Fibroblast of the conjunctiva (primary cell): Measurements from ENCODE around the gene P2RX6.
"Not testable (repeated sequence)": the region's sequence is repeated elsewhere in the genome, so short reads cannot be mapped to it uniquely, and the experiment has no call there.

Experiments used
- DNase-seq: peaks from one replicate; pipeline ENCODE4 v3.0.0-alpha.2; 2010; ENCODE audit warnings: low read depth

Gene P2RX6

DNA sequence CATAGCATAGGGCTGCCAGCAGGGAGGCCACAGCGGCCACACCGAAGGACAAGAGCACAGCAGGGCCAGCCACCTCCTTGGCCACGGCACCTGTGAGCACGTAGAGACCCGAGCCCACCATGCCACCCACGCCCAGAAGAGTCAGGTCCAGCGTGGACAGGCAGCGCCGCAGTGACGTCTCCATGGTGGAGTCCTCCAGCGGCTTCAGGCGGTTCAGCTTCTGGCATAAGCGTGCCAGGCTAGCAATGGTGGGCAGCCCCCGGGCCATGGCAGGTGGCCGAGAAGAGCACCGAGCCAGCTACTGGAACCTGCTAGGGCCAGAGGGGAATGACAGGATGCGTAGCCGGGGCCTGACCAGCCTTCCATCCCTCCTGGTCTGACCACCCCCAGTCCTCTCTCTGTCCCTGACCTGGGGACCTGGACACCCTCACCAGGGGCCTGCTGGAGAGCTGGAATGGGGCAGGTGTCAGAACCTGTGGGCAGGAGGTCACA, 16.6 kb downstream of the P2RX6 start:
- no peak for DNase-seq

DNA sequence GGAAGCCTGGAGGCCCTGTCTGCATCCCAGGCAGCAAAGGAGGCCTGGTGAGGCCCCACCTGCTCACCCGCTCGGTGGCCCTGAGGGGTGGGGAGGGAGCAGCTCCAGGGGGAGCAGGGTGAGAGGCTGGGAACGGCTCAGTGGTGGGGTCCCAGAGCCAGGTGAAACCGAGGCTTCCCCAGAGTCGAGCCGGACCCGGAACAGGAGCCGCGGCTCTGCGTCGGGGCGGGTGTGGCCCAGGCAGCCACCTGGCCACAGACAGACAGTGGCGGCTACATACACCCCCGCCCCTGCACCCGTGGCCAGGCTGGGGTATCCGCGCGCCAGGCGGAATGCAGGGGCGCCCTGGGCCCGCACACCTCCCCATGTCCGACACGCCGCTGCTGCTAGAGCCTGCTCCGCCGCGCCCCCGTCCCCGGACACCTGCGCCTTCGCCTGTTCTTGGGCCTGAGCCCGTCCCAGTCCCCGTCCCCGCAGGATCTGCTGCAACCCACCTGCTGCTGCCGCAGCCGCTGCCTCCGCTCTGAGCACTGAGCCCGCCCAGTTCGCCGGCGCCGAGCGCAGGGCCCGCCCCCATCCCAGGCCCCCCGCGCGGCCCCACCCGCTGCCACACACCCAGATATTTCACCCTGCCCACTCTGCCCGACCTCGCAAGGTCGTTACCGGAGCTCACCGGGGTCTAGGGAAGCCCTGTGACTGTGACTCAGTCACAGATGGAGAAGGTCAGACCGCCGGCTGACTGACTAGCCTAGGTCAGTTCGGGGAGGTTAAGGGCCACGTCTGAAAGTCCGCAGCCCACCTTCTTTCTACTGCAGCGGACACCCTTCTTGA, 17.3 kb downstream of the P2RX6 start, which contains the start of gene SLC7A4:
TSS of gene SLC7A4 (minus strand) at position 525 of the 831 bp plus-strand sequence. CDS start 749 bp downstream, outside the sequence.
- no peak for DNase-seq

DNA sequence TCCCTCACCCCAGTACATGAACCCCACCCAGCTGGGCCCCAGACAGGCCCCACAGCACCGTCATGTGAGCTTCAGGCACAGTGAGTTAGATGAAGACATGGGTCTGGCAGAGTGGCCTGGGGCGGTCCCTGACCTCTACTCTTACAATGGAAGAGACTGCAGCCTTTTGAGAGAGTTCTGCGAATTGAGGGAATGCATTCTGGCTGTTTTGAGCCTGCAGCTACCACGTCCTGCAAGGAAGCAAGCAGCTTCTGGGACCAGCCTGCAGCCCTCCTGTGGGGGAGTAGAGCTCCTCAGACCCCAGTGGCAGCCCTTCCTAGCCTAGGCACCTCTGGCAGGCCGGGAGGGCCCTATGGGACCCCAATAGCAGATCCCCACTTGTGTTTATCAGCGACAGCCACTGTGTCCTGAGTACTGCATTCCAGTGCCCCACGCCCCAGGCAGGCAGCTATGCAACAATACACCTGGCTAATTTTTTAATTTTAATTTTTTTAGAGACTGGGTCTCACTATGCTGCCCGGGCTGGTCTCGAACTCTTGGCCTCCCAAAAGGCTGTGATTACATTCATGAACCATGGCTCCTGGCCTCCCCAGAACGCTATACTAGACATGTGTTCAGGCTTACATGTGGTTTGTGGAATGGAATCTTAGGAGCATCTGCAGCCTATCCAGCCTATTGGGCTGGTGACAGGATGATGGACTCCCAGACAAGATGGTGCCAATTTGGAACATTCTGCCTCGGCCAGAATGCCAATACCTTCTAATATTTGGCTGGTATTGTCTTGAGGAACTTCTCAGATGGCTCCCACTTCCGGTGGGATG, 18.1 kb downstream of the P2RX6 start:
- DNase-seq = no peak

DNA sequence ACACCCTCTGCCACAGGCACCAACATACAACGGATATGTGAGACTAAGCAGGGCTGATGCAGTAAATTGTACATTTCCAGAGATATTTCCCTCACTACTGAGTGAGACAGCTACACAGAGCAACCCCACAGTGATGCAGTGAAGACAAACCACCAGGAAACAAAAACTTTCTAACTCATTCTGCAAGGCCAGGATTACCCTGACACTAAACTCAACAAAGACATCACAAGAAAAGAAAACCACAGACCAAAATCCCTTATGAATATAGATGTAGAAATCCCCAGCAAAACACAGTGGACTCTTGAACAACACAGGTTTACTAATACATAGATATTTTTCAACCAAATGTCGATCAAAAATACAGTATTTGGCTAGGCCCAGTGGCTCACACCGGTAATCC, 18.9 kb downstream of the P2RX6 start:
- no peak for DNase-seq

DNA sequence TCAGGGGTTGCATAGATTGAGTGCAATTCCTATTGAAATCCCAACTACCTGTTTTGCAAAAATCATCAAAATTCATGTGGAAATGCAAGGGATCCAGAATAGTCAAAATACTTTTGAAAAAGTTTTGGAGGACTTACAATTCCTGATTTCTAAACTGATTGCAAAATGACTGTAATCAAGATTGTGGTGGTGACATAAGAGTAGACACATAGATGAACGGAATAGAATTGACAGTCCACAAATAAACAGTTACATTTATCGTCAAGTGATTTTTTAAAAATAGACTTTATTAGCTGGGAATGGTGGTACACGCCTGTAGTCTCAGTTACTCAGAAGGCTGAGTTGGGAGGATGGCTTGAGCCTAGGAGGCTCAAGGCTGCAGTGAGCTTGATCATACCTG, 20.0 kb downstream of the P2RX6 start:
- DNase-seq = no peak

DNA sequence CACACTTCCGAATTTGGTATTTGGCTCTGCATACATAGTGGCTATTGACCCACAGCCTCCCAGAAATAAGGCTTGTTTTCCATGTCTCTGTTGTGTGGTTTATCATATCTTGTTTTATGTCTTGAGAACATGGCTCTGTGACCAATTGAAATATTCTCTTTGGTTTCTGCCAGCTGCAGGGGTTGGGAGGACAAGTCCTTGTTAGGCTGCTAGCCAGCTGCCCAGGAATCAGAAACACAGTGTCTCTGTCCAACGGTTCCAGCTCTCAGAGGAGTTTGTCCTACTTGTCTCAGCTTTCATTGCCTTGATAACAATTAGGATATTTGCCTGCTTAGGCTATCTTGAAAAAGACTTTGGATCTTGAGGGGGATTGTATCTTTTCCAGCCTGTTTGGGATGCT, 23.4 kb downstream of the P2RX6 start:
- DNase-seq = no peak

DNA sequence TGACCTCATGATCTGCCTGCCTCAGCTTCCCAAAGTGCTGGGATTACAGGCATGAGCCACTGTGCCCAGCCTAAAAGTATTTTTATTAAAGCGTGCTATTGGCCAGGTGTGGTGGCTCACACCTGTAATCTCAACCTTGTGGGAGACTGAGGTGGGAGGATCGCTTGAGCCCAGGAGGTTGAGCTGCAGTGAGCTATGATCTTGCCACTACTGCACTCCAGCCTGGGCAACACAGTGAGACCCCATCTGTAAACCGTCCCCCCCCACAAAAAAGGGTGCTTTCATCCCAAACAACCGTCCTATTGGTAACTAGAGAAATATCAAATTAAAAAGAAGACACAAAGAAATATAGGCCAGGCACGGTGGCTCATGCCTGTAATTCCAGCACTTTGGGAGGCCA, 24.2 kb downstream of the P2RX6 start:
- DNase-seq = not testable (repeated sequence)

DNA sequence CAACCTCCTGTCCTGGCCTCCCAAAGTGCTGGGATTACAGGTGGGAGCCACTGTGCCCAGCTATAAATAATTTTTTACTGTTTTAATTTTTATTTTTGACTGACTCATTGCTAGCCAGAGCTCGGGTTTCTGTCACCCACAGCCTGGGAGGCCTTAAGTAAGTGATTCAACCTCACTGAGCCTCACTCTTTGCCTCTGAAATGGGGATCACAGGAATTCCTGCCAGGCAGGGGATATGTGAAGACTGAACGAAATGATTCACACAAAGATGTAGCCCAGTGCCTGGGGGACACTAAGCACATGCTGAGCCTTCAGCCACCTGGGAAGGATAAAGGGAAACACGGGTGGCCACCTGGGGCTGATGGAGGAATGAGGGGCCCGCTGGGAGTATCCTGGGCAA, 27.0 kb downstream of the P2RX6 start:
- DNase-seq = peak; percentile 16

DNA sequence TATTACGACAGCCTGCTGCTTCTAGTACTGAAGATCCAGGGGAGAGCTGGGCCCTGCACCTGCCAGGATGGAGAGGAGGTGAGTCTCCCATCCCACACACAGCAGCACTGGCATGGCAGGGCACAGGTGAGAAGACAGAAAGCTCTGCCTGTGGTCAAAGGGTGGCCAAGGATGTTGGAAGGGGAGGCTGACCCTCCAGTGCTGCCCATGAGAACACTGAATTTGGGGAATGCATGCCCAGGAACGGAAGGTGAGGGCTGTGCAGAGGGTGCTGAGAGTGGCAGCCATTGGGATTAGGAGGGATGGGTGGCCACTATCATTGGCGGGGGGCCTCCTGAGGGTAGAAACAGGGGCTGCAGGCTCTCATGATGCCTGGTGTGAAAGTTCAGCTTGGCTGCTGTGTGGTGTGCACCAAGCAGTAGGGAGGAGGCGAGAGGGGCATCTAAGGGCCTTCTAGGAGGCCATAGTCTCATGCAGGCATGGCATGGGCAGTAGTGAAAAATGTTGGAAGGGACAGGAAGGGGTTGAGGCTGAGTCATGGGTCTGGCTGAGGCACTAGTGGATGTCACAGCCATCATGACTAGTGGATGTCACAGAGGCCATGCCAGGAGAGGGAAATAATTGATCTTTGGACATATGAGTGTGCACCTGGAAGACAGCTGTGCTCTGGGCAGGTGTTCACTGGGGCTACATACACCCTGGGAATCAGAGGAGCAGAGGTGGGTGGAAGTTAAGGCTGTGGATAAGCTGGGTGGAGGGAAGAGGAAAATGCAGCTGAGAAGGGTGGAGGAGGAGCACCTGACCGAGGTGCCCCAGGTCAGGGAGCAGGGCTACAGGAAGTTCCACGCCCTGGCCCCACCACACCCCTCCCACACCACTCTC, 28.3 kb downstream of the P2RX6 start:
- no peak for DNase-seq

DNA sequence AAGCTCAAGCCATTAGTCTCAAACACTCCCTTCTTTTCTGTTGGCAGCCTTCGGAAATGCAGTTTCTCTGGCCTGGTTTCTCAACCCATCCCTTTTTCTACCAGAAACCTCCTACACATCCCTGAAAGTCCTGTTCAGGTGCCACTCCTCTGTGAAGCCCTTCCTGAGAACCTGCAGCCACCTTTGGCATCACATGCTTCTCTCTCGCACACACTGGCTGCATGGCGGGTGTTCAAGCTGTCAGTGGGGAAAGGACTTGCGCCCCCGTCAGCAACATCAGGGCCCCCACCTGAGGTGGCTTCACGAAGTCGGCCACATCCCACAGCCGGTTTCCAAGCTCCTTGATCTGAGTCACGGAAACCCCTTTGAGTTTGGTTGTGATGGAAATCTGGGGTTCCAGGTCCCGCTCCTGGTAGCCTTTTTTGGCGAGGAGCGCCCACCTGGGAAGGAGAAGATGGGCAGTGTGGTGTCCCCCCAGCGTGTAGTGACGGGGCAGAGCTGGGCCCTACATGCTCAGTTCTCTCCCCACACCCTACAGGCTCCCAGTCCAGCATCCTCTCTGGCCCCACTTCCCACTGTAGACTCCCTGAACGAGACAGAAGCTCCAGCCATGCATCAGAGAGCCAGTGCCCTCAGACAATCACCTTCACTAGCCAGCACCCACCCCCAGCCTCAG, 29.0 kb downstream of the P2RX6 start:
- DNase-seq = no peak

DNA sequence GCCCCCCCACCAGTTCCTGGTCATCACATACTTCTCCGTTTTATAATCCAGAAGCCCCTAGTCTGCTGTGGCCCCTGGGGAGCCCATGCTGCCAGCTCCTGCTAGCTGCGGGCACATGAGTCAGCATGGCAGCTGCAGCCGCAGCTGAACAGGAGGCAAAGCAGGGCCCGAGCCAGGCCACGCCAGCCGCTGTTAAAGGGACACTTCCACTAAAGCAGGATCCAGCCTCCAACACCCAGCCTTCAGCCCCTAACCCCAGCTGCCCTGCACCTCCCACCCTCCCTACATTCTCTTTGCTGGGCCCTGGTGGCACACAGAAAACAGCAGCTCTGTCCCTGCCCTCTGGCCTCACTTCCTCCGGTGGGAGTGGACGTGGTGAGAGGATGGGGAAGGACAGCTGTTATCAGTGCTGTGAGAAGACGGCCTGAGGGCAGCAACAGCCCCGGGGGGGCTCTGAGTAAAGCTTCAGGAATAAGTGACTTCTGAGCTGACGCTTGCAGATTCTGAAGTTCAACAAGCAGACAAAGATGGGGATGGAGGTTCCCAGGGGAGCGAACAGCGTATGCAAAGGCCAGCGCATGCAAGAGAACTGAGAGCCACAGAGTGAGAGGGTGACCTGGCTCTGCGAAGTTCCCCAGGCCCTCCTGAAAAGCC, 30.1 kb downstream of the P2RX6 start:
- DNase-seq = peak; percentile 46

DNA sequence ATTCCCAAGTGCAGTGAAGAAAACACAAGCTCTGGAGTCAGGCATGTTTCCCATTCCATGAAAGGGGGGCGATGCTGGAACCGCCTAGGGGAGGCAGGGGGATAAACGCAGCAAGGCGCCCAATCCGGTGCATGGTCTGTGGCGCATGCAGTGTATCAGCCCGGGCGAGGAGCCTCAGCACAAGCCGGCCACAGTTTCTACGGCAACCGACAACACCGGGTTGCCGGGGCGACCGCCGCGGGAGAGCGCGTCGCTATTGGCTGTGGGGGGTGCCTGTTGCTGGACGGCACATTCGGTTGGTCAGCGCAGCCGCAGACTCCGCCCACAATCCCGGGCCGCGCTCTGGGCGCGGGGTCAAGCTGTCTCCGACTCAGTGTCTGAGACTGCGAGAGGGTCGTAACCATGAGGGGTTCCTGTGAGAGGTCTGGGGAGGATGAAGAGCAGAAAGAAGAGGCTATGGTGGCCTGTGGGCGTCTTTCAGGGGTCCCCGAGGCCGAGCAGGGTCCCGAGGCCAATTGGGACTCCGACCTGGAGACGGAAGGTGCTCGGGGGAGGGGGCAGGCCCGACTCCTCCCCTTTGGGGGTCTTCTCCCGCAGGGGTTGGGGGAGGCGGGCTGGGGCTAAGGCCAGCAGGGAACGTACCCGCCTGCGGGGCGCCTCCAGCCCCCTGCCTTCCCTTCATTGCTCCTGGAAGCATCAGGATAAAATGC, 30.8 kb downstream of the P2RX6 start, which contains the start of gene LRRC74B:
TSS of gene LRRC74B (plus strand) at position 362 of the 710 bp plus-strand sequence. CDS start at position 403, 41 bp downstream.
- DNase-seq = peak; percentile 87

DNA sequence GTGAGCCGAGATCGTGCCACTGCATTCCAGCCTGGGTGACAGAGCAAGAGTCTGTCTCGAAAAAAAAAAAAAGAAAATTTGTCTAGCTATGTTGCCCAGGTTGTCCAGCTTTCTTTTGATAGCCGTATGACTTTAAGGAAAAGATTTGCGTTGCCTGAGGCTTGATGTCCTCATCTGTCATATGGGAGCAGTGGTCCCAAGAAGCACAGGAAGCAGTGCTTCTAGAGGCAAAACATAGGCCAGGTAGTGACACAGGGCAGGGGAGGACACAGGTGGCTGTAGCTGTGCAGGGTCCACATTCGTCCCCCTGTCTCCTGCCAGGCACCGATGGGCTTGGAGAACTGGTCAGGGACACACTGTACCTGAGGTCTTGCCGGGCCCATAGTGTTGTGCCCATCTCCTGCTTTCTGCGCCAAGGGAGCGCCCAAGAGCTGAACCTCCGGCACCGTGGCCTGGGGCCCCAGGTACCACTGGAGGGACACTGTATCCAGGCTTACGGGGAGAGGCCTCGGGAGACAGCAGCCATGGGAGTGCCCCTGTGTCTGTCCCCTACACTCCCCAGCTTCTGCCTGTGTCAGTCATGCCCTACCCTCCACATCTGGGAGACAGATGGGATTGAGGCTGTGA, 32.2 kb downstream of the P2RX6 start:
- DNase-seq = no peak

DNA sequence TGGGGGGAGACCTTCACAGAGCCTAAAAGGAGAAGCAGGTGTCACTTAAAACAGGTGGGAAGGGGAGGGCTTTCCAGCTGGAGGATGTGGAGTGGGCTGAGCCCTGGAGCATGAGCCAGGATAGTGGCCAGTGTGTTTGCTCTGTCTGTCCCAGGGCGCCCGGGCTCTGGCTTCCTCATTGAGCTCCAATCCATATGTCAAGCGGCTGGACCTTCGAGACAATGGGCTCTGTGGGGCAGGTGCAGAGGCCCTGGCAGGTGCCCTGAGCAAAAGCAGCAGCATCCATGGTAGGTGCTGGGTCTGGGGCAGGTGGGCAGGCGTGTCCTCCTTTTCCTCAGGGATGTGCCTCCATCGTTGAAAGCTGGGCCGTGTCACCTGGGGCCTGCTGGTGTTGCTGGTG, 32.8 kb downstream of the P2RX6 start:
- no peak for DNase-seq

DNA sequence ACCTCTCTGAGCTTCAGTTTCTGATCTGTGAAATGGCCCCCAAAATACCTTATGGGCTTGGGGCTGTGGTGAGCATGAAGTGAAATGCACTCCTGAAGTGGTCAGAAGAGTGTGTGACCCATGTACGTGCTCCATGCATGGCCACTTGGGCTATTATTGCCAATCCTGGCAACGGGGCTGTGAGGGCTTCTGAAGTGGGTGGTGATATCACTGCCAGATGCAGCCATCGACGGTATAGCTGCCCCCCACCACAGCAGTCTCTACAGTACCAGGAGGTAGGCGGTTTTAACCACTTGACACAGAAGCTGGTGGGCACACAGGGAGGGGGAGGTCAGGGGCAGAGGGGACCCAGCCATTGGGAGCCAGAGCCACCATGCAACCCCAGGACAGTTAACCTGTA, 33.5 kb downstream of the P2RX6 start:
- not testable (repeated sequence) for DNase-seq

DNA sequence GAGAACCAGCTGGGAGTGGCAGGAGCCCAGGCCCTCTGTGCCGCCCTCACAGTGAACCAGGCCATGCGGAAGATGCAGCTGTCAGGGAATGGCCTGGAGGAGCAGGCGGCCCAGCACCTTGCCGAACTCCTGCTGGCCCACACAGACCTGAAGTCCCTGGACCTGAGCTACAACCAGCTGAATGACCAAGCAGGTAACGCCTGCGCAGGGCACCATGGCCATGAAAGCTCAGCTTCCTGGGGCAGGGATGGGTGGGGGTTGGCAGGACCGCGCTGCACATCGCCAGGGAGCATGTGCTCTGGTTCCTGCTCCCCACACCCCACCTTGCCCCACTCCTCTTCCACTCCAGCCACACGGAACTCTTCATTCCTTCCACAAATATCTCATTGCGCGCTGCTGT, 34.0 kb downstream of the P2RX6 start:
- DNase-seq = not testable (repeated sequence)

DNA sequence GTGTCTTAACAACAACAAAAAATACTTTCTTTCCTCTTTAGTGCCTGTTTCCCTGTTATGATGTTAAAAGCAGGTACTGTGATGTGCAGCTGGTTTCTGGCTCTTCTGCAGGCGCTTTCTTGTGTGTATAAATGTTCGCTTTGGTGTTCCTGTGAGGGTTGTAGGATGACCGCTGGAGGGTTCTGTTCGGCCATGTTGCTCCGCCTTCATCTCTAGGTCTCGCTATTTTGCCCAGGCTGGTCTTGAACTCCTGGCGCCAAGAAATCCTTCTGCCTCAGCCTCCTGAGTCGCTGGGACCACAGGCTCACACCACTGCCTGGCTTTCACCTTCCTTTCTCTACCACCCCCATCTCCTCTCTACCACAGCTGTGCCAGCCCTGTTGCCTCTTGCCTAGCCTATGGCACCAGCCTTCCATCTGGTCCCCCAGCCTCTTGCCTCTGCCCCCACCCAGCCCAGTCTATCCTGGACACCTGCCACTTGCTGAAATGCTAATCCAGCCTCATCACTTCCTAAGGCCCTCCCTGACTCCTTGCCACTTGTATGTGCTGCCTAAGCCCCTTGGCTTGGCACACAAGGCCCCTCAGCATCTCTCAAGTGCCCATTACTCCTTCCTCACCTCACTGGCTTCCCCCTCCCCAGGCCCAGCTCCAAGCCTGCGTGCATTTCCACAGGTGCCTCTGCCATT, 36.3 kb downstream of the P2RX6 start:
- DNase-seq = no peak

DNA sequence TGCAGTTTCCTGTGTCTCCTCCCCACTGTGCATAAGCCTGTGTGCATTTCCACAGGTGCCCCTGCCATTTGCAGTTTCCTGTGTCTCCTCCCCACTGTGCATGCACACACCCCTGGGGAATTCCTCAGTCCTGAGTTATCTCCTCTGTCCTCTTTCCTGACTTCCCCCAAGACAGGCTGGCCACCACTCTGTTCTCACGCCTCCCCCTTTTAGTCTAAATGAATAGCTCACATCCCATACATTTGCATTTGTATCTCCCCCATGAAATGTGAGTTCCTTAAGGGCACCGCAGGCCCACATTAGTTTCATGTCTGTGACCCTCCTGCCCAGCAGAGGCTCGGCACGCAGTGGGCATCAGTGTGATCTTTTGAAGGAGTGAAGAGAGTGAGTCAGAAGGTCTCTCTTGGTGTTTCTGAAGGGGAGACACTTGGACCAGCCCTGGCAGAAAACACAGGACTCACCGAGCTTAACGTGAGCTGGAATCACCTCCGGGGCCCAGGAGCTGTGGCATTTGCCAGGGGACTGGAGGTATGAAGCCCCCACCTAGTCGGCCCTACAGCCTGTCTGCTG, 37.0 kb downstream of the P2RX6 start:
- no peak for DNase-seq
